IMR-90 (cell line): ENCODE measurements around the gene ATOH8. TPM values are rescaled to one million over a fixed set of nuclear protein-coding genes. Genes with fewer than 3 reads are reported as not detected.

ENCODE experiments used
- ATAC-seq: fragments of 200-7000 bp; cut with Tn5 transposase; 2 replicates; pipeline ENCODE4 v1.9.1; 2020; ENCODE audit warnings: low read depth, mild to moderate bottlenecking, moderate library complexity
- BruUV-seq: library from RNA; stranded (reverse); fragments of 400-500 nt; replicated peaks from 2 replicates; lab custom pipeline; 2021; lab: Mats Ljungman, UMichigan
- CTCF ChIA-PET: fragments of 300-600 bp; formaldehyde crosslinking; extraction: SDS; loops from one replicate; lab custom pipeline; 2021; ENCODE audit warnings: antibody characterized with exemption; lab: Yijun Ruan, JAX
- POLR2A ChIA-PET: fragments of 300-600 bp; sonication (Branson Sonifier 250); formaldehyde crosslinking; loops from one replicate; lab custom pipeline; 2022; ENCODE audit warnings: antibody characterized with exemption; ENCODE audit not compliant: unreplicated experiment; lab: Charles Lee
- DNase-seq: peaks from one replicate; pipeline ENCODE4 v3.0.0; 2013
- H2AFZ ChIP-seq: replicated peaks from 2 replicates; pipeline ENCODE3; 2013; ENCODE audit warnings: low read length, mild to moderate bottlenecking; ENCODE audit not compliant: poor library complexity
- H2AK5ac ChIP-seq: 2 replicates; pipeline ENCODE4 v1.6.1; 2013; ENCODE audit warnings: low read depth, low read length, inconsistent platforms
- H2AK9ac ChIP-seq: replicated peaks from 2 replicates; pipeline ENCODE3; 2013; ENCODE audit warnings: mild to moderate bottlenecking, low read depth, low read length, moderate library complexity; ENCODE audit not compliant: poor library complexity
- H2BK120ac ChIP-seq: 2 replicates; pipeline ENCODE4 v1.6.1; 2013; ENCODE audit warnings: low read depth, low read length, inconsistent platforms
- H2BK15ac ChIP-seq: 3 replicates; pipeline ENCODE4 v1.6.1; 2013; ENCODE audit warnings: low read depth, low read length, inconsistent platforms
- H2BK20ac ChIP-seq: 2 replicates; pipeline ENCODE4 v1.6.1; 2013; ENCODE audit warnings: low read depth, mild to moderate bottlenecking, inconsistent platforms, low read length, moderate library complexity
- H2BK5ac ChIP-seq: 2 replicates; pipeline ENCODE4 v1.6.1; 2013; ENCODE audit warnings: mild to moderate bottlenecking, low read depth, low read length, inconsistent platforms; ENCODE audit not compliant: poor library complexity, severe bottlenecking
- H3K14ac ChIP-seq: replicated peaks from 2 replicates; pipeline ENCODE4 v1.6.1; 2013; ENCODE audit warnings: low read depth, low read length, inconsistent platforms
- H3K18ac ChIP-seq: 2 replicates; pipeline ENCODE4 v1.6.1; 2013; ENCODE audit warnings: low read depth, low read length, control low read depth
- H3K23ac ChIP-seq: 2 replicates; pipeline ENCODE4 v1.6.1; 2013; ENCODE audit warnings: low read depth, low read length, inconsistent platforms
- H3K27ac ChIP-seq: 2 replicates; pipeline ENCODE4 v1.5.1; 2013; ENCODE audit warnings: mild to moderate bottlenecking, control low read depth, low read length; ENCODE audit not compliant: insufficient read depth
- H3K27me3 ChIP-seq: 2 replicates; pipeline ENCODE4 v1.6.1; 2013; ENCODE audit warnings: low read length; ENCODE audit not compliant: control insufficient read depth, insufficient read depth
- H3K36me3 ChIP-seq: 2 replicates; pipeline ENCODE4 v1.6.1; 2013; ENCODE audit warnings: low read length, mixed read lengths; ENCODE audit not compliant: control insufficient read depth, insufficient read depth
- H3K4ac ChIP-seq: 2 replicates; pipeline ENCODE4 v1.6.1; 2013; ENCODE audit warnings: low read depth, low read length, inconsistent platforms
- H3K4me1 ChIP-seq: 2 replicates; pipeline ENCODE4 v1.6.1; 2013; ENCODE audit warnings: low read length, mixed read lengths; ENCODE audit not compliant: control insufficient read depth, insufficient read depth
- H3K4me2 ChIP-seq: 2 replicates; pipeline ENCODE4 v1.6.1; 2013; ENCODE audit warnings: low read depth, mild to moderate bottlenecking, control low read depth, low read length, moderate library complexity
- H3K4me3 ChIP-seq: 2 replicates; pipeline ENCODE4 v1.5.1; 2013; ENCODE audit warnings: low read depth, mild to moderate bottlenecking, control low read depth, low read length, moderate library complexity; ENCODE audit not compliant: insufficient read depth
- H3K56ac ChIP-seq: 2 replicates; pipeline ENCODE4 v1.6.1; 2013; ENCODE audit warnings: low read length, inconsistent platforms; ENCODE audit not compliant: insufficient read depth; ENCODE audit errors: extremely low read depth
- H3K79me1 ChIP-seq, 2 experiments: 2 replicates each; pipeline ENCODE4 v1.6.1; 2013; ENCODE audit warnings: low read length in 2 of 2, inconsistent platforms in 1 of 2, low read depth in 1 of 2
- H3K9ac ChIP-seq: 2 replicates; pipeline ENCODE4 v1.6.1; 2013; ENCODE audit warnings: low read depth, low read length, control low read depth
- H3K9me1 ChIP-seq: 2 replicates; pipeline ENCODE4 v1.6.1; 2013; ENCODE audit warnings: low read length, inconsistent platforms; ENCODE audit not compliant: insufficient read depth
- H3K9me3 ChIP-seq: 2 replicates; pipeline ENCODE4 v1.6.1; 2013; ENCODE audit warnings: low read length; ENCODE audit not compliant: control insufficient read depth, insufficient read depth
- H4K20me1 ChIP-seq: 2 replicates; pipeline ENCODE4 v1.6.1; 2013; ENCODE audit warnings: low read length, inconsistent platforms; ENCODE audit not compliant: insufficient read depth
- H4K5ac ChIP-seq: 2 replicates; pipeline ENCODE4 v1.6.1; 2013; ENCODE audit warnings: mild to moderate bottlenecking, low read depth, low read length, control low read depth
- H4K8ac ChIP-seq, 2 experiments: 2 replicates each; pipeline ENCODE4 v1.6.1; 2013; ENCODE audit warnings: low read depth in 2 of 2, low read length in 2 of 2, control low read depth in 1 of 2, inconsistent platforms in 1 of 2
- H4K91ac ChIP-seq: 2 replicates; pipeline ENCODE4 v1.6.1; 2013; ENCODE audit warnings: low read depth, low read length, inconsistent platforms; ENCODE audit not compliant: insufficient read depth
- MXI1 ChIP-seq: IDR thresholded peaks from 2 replicates; pipeline ENCODE4 v1.6.1; 2012; ENCODE audit warnings: low read depth, mild to moderate bottlenecking, low read length, moderate library complexity, borderline replicate concordance
- WGBS, 2 experiments: methylation state at CpG; one replicate each; pipeline versions ENCODE4 v1.1.5 to v1.1.7; 2013; ENCODE audit warnings: missing lambda C conversion rate in 2 of 2; ENCODE audit not compliant: insufficient read length in 1 of 2; ENCODE audit errors: extremely low coverage in 2 of 2; 5-methylcytosine and 5-hydroxymethylcytosine counted together
- dilution Hi-C: fragments of 300-500 bp; cut with HindIII; formaldehyde crosslinking; loops from one replicate; pipeline ENCODE4 v1.14.3; 2018; ENCODE audit warnings: low sequenced_read_pairs; ENCODE audit not compliant: unreplicated experiment
- in situ Hi-C: fragments of 300-500 bp; cut with MboI; formaldehyde crosslinking; loops from 3 replicates; pipeline ENCODE4 v1.14.3; 2019; ENCODE audit warnings: low sequenced_read_pairs, inconsistent platforms, mixed read lengths
- intact Hi-C: fragments of 100-400 bp; cut with micrococcal nuclease; formaldehyde crosslinking; loops from 2 replicates; pipeline ENCODE4 v1.10.0; 2022
- polyA plus RNA-seq, 3 experiments: library from polyadenylated mRNA; depleted of rRNA; stranded (reverse); fragments of >200 nt; gene quantifications; 2 replicates each; pipeline ENCODE4 v1.2.3, GENCODE V29; 2012; ENCODE audit warnings: low replicate concordance in 1 of 3
- total RNA-seq: library from RNA; depleted of rRNA; stranded (reverse); fragments of >200 nt; gene quantifications from 2 replicates; pipeline ENCODE4 v1.2.3, GENCODE V29; 2012
- TF ChIP-seq, protein P1 (sequence below): conservative IDR thresholded peaks from 2 replicates; pipeline ENCODE4 v1.5.1; 2012; ENCODE audit warnings: mild to moderate bottlenecking, low read depth, low read length, improper control_type of control experiment

Gene ATOH8
- total and polyA plus RNA-seq, 2 of the 4 experiments (the other 2 are of a cell fraction), result 7.9 to 9.0 TPM

DNA sequence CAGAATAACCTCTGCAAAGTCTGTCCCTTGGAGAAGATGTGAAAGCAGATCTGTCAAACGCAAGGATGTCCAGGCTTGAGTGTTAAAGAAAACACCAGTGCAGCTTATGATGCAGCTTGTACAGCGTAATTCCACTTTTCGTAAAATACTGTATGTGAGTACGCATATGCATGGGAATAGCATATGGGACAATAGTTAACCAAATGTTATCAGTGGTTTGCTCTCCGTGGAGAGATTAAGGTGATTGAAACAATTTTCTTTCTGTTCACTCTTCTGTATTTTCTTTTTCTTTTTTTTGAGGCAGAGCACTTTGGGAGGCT, 27.2 kb downstream of the ATOH8 start:
- POLR2A ChIA-PET, result no interaction called here
- Histone ChIP-seq H3K4me3 (no peak overlapping the region), H3K18ac (no peak overlapping the region), H2AK5ac (no peak overlapping the region), H4K8ac (no peak overlapping the region), H2BK20ac (no peak overlapping the region), H3K27ac (no peak overlapping the region), H3K4me1 (peaks cover 6% of the 10 kb centered on the region; the same call in 1 of the 2 replicates), H3K14ac (no peak overlapping the region), H3K27me3 (no peaks in the 10 kb centered on the region), H3K9me1 (peaks cover 6% of the 10 kb centered on the region; the same call in 1 of the 2 replicates), H3K79me1 (peaks cover 5 to 29% of the 10 kb centered on the region in 2 experiments; a peak in 3 of 4 replicates), H2AK9ac (no peak overlapping the region), H2BK5ac (no peak overlapping the region), H3K23ac (no peak overlapping the region), H2BK120ac (no peak overlapping the region), H3K56ac (no peak overlapping the region), H3K4ac (no peak overlapping the region; the same call in 1 of the 2 replicates), H3K36me3 (peaks cover 29% of the 10 kb centered on the region), H4K20me1 (peaks cover 5% of the 10 kb centered on the region; the same call in 1 of the 2 replicates), H3K4me2 (no peak overlapping the region), H3K9me3 (no peaks in the 10 kb centered on the region), H4K91ac (no peak overlapping the region), H3K9ac (no peak overlapping the region), H4K5ac (no peak overlapping the region), H2AFZ (no peak overlapping the region), H2BK15ac (no peak overlapping the region; the same call in 2 of the 3 replicates)
- intact Hi-C loops (no loop called here), dilution Hi-C loops (no loop called here), in situ Hi-C loops (no loop called here)
- ATAC-seq, result no peak
- CTCF ChIA-PET, result no interaction called here
- TF ChIP-seq, protein P1, sequence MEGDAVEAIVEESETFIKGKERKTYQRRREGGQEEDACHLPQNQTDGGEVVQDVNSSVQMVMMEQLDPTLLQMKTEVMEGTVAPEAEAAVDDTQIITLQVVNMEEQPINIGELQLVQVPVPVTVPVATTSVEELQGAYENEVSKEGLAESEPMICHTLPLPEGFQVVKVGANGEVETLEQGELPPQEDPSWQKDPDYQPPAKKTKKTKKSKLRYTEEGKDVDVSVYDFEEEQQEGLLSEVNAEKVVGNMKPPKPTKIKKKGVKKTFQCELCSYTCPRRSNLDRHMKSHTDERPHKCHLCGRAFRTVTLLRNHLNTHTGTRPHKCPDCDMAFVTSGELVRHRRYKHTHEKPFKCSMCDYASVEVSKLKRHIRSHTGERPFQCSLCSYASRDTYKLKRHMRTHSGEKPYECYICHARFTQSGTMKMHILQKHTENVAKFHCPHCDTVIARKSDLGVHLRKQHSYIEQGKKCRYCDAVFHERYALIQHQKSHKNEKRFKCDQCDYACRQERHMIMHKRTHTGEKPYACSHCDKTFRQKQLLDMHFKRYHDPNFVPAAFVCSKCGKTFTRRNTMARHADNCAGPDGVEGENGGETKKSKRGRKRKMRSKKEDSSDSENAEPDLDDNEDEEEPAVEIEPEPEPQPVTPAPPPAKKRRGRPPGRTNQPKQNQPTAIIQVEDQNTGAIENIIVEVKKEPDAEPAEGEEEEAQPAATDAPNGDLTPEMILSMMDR, result no peak
- TF ChIP-seq MXI1, result no peak
- DNase-seq, result no peak
- WGBS, 2 experiments, result 90% methylated on average over 4 of the region's 5 CpGs; no CpG with 5 or more reads in 1 of the 2 experiments
- no TSS peak for BruUV-seq
